ENCODE measurements around the gene C15orf40. TPM values are rescaled to one million over a fixed set of nuclear protein-coding genes. Genes with fewer than 3 reads are reported as not detected.
A peak's percentile ranks its signal among the peaks of the same experiment; 100 is the strongest.

Gene C15orf40
- total and polyA plus RNA-seq, 2 of the 13 experiments (the other 11 are each of a cell fraction or from before 2014, with no cell fraction given) = 24.0 to 26.3 TPM

- TF ChIP-seq PRMT3 (CRISPR knock-in tag; IDR thresholded peaks at IDR 0.05; ENCODE audit: borderline replicate concordance, low read depth) (no peak; the same call in 1 of the 2 replicates), ZNF788 (CRISPR knock-in tag; IDR thresholded peaks at IDR 0.05; ENCODE audit: borderline replicate concordance) (no peak), POLR2G (IDR thresholded peaks at IDR 0.05; ENCODE audit: low read depth, low read length) (peak; percentile 90), POLR2AphosphoS2 (IDR thresholded peaks at IDR 0.05; ENCODE audit: low read depth, low read length) (no peak), MEF2D (CRISPR knock-in tag; IDR thresholded peaks at IDR 0.05) (no peak; the same call in 1 of the 2 replicates), ZNF205 (CRISPR knock-in tag; IDR thresholded peaks at IDR 0.05) (peak; percentile 75), ZNF260 (CRISPR knock-in tag; IDR thresholded peaks at IDR 0.05; ENCODE audit: borderline replicate concordance, low read depth) (no peak), ZNF446 (CRISPR knock-in tag; IDR thresholded peaks at IDR 0.05) (peak; percentile 97), ZNF547 (CRISPR knock-in tag; IDR thresholded peaks at IDR 0.05) (peak; percentile 88), SAP130 (CRISPR knock-in tag; IDR thresholded peaks at IDR 0.05; ENCODE audit: low read depth) (peak; percentile 96), ZFYVE20 (CRISPR knock-in tag; IDR thresholded peaks at IDR 0.05; ENCODE audit: borderline replicate concordance, low read depth) (peak; percentile 44; the same call in 1 of the 2 replicates), FLYWCH1 (CRISPR knock-in tag; IDR thresholded peaks at IDR 0.05) (peak; percentile 92; the same call in 1 of the 2 replicates), ZNF282 (IDR thresholded peaks at IDR 0.05; ENCODE audit: partially characterized antibody) (no peak), SRY (CRISPR knock-in tag; IDR thresholded peaks at IDR 0.05) (peak; percentile 95), ZNF30 (CRISPR knock-in tag; IDR thresholded peaks at IDR 0.05) (peak; percentile 88), ZNF749 (CRISPR knock-in tag; IDR thresholded peaks at IDR 0.05; ENCODE audit: borderline replicate concordance) (peak; percentile 87), EP300 (IDR thresholded peaks at IDR 0.05; ENCODE audit: low read depth in 2 of 2, low read length in 2 of 2) (no peak), EP300 (CRISPR knock-in tag; IDR thresholded peaks at IDR 0.05; ENCODE audit: borderline replicate concordance) (0 out of 2 replicates have a peak, but pooled peaks have one; percentile 21), EZH2 (conservative IDR thresholded peaks at IDR 0.05; ENCODE audit: low read depth, low read length) (no peak)
- TF ChIP-seq, protein P1, sequence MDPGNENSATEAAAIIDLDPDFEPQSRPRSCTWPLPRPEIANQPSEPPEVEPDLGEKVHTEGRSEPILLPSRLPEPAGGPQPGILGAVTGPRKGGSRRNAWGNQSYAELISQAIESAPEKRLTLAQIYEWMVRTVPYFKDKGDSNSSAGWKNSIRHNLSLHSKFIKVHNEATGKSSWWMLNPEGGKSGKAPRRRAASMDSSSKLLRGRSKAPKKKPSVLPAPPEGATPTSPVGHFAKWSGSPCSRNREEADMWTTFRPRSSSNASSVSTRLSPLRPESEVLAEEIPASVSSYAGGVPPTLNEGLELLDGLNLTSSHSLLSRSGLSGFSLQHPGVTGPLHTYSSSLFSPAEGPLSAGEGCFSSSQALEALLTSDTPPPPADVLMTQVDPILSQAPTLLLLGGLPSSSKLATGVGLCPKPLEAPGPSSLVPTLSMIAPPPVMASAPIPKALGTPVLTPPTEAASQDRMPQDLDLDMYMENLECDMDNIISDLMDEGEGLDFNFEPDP (CRISPR knock-in tag; conservative IDR thresholded peaks at IDR 0.05) = no peak
- TF ChIP-seq, protein P2, sequence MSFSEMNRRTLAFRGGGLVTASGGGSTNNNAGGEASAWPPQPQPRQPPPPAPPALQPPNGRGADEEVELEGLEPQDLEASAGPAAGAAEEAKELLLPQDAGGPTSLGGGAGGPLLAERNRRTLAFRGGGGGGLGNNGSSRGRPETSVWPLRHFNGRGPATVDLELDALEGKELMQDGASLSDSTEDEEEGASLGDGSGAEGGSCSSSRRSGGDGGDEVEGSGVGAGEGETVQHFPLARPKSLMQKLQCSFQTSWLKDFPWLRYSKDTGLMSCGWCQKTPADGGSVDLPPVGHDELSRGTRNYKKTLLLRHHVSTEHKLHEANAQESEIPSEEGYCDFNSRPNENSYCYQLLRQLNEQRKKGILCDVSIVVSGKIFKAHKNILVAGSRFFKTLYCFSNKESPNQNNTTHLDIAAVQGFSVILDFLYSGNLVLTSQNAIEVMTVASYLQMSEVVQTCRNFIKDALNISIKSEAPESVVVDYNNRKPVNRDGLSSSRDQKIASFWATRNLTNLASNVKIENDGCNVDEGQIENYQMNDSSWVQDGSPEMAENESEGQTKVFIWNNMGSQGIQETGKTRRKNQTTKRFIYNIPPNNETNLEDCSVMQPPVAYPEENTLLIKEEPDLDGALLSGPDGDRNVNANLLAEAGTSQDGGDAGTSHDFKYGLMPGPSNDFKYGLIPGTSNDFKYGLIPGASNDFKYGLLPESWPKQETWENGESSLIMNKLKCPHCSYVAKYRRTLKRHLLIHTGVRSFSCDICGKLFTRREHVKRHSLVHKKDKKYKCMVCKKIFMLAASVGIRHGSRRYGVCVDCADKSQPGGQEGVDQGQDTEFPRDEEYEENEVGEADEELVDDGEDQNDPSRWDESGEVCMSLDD (CRISPR knock-in tag; IDR thresholded peaks at IDR 0.05; ENCODE audit: borderline replicate concordance) = no peak
- TF ChIP-seq, protein P3, sequence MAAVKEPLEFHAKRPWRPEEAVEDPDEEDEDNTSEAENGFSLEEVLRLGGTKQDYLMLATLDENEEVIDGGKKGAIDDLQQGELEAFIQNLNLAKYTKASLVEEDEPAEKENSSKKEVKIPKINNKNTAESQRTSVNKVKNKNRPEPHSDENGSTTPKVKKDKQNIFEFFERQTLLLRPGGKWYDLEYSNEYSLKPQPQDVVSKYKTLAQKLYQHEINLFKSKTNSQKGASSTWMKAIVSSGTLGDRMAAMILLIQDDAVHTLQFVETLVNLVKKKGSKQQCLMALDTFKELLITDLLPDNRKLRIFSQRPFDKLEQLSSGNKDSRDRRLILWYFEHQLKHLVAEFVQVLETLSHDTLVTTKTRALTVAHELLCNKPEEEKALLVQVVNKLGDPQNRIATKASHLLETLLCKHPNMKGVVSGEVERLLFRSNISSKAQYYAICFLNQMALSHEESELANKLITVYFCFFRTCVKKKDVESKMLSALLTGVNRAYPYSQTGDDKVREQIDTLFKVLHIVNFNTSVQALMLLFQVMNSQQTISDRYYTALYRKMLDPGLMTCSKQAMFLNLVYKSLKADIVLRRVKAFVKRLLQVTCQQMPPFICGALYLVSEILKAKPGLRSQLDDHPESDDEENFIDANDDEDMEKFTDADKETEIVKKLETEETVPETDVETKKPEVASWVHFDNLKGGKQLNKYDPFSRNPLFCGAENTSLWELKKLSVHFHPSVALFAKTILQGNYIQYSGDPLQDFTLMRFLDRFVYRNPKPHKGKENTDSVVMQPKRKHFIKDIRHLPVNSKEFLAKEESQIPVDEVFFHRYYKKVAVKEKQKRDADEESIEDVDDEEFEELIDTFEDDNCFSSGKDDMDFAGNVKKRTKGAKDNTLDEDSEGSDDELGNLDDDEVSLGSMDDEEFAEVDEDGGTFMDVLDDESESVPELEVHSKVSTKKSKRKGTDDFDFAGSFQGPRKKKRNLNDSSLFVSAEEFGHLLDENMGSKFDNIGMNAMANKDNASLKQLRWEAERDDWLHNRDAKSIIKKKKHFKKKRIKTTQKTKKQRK (IDR thresholded peaks at IDR 0.05; ENCODE audit: low read length) = no peak
Observed at GRCh38 chr15:82985688-82986441, 25.6 kb downstream of the C15orf40 start, which contains the start of gene RAMAC (continued).

Measured in HepG2 (cell line).